ENCODE data around the gene EXOC4. TPM values are rescaled to one million over a fixed set of nuclear protein-coding genes. Genes with fewer than 3 reads are reported as not detected.

The EXOC4 gene
- total RNA-seq, 1 experiment from 2014 or later: 71.0 TPM

DNA sequence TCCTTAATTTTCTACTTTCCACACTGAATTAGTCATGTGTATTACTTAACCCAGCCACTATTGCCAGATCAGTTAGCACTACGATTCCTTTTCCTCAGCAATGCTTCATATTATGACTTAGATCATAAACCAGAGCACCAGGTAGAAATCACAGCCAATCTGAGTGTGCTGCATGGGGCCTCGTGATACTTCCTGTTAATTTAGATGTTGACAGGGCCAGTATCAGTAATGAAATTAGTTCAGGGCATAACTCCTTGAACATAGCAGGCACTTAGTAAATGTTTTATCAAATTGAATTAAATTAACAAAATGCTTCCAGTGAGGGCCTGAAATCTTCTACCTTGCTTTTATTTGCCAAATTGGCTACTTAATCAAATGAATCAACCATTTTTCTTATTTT lies 705.0 kb downstream of the EXOC4 start:
- no peaks in the 10 kb centered on the region for H3K36me3 ChIP-seq (ENCODE audit: control insufficient read depth, insufficient read depth, low read length)
- POLR2A ChIA-PET: interaction anchor here (0.5 kb wide), 1 partner anchor 25 kb away, joined by 4 read pairs; no protein-coding TSS in a partner anchor
- H3K4me1 ChIP-seq (ENCODE audit: control insufficient read depth, insufficient read depth, low read length): no peaks in the 10 kb centered on the region
- BruUV-seq (replicated peaks): no TSS peak
- no peak for DNase-seq (ENCODE audit: low read depth, low spot score)
- ATAC-seq: no peak
- no peaks in the 10 kb centered on the region for H3K27me3 ChIP-seq (ENCODE audit: control insufficient read depth, insufficient read depth, low read length)
- H3K27ac ChIP-seq (ENCODE audit: low read length): no peak overlapping the region
- in situ Hi-C loops (cut with HindIII; ENCODE audit: low pct_unique_long_range_greater_than_20kb, low sequenced_read_pairs): no loop called here
- TF ChIP-seq, protein P1, sequence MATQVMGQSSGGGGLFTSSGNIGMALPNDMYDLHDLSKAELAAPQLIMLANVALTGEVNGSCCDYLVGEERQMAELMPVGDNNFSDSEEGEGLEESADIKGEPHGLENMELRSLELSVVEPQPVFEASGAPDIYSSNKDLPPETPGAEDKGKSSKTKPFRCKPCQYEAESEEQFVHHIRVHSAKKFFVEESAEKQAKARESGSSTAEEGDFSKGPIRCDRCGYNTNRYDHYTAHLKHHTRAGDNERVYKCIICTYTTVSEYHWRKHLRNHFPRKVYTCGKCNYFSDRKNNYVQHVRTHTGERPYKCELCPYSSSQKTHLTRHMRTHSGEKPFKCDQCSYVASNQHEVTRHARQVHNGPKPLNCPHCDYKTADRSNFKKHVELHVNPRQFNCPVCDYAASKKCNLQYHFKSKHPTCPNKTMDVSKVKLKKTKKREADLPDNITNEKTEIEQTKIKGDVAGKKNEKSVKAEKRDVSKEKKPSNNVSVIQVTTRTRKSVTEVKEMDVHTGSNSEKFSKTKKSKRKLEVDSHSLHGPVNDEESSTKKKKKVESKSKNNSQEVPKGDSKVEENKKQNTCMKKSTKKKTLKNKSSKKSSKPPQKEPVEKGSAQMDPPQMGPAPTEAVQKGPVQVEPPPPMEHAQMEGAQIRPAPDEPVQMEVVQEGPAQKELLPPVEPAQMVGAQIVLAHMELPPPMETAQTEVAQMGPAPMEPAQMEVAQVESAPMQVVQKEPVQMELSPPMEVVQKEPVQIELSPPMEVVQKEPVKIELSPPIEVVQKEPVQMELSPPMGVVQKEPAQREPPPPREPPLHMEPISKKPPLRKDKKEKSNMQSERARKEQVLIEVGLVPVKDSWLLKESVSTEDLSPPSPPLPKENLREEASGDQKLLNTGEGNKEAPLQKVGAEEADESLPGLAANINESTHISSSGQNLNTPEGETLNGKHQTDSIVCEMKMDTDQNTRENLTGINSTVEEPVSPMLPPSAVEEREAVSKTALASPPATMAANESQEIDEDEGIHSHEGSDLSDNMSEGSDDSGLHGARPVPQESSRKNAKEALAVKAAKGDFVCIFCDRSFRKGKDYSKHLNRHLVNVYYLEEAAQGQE (IDR thresholded peaks at IDR 0.05; ENCODE audit: insufficient read depth in 1 of 2, low read depth in 2 of 2, low read length in 1 of 2): no peak
- TF ChIP-seq SIN3A (IDR thresholded peaks at IDR 0.05; ENCODE audit: borderline replicate concordance, insufficient read depth, low read depth, low read length): no peak
- TF ChIP-seq TCF7L2 (IDR thresholded peaks at IDR 0.05; ENCODE audit: low read depth, low read length): no peak
- TF ChIP-seq POLR2AphosphoS5 (IDR thresholded peaks at IDR 0.05; ENCODE audit: low read depth, low read length): no peak
- TF ChIP-seq, protein P2, sequence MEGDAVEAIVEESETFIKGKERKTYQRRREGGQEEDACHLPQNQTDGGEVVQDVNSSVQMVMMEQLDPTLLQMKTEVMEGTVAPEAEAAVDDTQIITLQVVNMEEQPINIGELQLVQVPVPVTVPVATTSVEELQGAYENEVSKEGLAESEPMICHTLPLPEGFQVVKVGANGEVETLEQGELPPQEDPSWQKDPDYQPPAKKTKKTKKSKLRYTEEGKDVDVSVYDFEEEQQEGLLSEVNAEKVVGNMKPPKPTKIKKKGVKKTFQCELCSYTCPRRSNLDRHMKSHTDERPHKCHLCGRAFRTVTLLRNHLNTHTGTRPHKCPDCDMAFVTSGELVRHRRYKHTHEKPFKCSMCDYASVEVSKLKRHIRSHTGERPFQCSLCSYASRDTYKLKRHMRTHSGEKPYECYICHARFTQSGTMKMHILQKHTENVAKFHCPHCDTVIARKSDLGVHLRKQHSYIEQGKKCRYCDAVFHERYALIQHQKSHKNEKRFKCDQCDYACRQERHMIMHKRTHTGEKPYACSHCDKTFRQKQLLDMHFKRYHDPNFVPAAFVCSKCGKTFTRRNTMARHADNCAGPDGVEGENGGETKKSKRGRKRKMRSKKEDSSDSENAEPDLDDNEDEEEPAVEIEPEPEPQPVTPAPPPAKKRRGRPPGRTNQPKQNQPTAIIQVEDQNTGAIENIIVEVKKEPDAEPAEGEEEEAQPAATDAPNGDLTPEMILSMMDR (IDR thresholded peaks at IDR 0.05): no peak
- no peak overlapping the region for H3K4me3 ChIP-seq (ENCODE audit: low read depth in 2 of 2, low read length in 2 of 2)
- H3K9me3 ChIP-seq (ENCODE audit: control insufficient read depth, insufficient read depth, low read depth, low read length): no peaks in the 10 kb centered on the region
- intact Hi-C loops (cut with micrococcal nuclease; ENCODE audit: unreplicated experiment): no loop called here
- CTCF ChIA-PET: no interaction called here

DNA sequence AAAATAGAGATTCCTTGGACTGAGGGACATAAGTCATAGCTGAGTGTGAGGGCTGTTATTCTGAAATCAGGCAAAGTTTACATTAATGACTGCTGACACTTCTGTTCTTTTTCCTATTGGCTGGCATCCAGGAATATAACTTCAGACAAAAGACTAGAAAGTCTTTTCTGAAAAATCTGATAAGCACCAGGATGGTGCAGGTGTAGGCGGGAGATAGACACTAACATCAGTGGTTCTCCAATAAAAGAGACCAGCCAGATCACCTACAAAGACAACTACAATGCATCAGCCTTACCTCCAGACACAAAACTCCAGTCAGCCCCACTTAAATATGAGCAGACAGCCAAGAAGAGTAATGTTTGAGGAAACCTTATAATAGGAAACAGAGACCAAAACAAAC lies 705.9 kb downstream of the EXOC4 start:
- ChIA-PET POLR2A (no interaction called here), CTCF (no interaction called here)
- Histone ChIP-seq H3K27me3 (ENCODE audit: control insufficient read depth, insufficient read depth, low read length) (no peaks in the 10 kb centered on the region), H3K9me3 (ENCODE audit: control insufficient read depth, insufficient read depth, low read depth, low read length) (no peaks in the 10 kb centered on the region), H3K27ac (ENCODE audit: low read length) (no peak overlapping the region), H3K4me1 (ENCODE audit: control insufficient read depth, insufficient read depth, low read length) (no peaks in the 10 kb centered on the region), H3K4me3 (ENCODE audit: low read depth in 2 of 2, low read length in 2 of 2) (no peak overlapping the region), H3K36me3 (ENCODE audit: control insufficient read depth, insufficient read depth, low read length) (no peaks in the 10 kb centered on the region)
- no peak for ATAC-seq
- TF ChIP-seq, protein P1 (IDR thresholded peaks at IDR 0.05; ENCODE audit: insufficient read depth in 1 of 2, low read depth in 2 of 2, low read length in 1 of 2): no peak
- no peak for TF ChIP-seq TCF7L2 (IDR thresholded peaks at IDR 0.05; ENCODE audit: low read depth, low read length)
- DNase-seq (ENCODE audit: low read depth, low spot score): no peak
- intact Hi-C loops (cut with micrococcal nuclease; ENCODE audit: unreplicated experiment) (no loop called here), in situ Hi-C loops (cut with HindIII; ENCODE audit: low pct_unique_long_range_greater_than_20kb, low sequenced_read_pairs) (no loop called here)
- no TSS peak for BruUV-seq (replicated peaks)

All from Panc1 (cell line).